Esophagus (tissue), 2 donors: ENCODE data around the gene CORO7. TPM values are rescaled to one million over a fixed set of nuclear protein-coding genes. Genes with fewer than 3 reads are reported as not detected.
A peak's percentile ranks its signal among the peaks of the same experiment; 100 is the strongest.

Experiments used
- H3K27ac ChIP-seq, 2 donors: one replicate each; pipeline ENCODE4 v1.5.1; 2013; ENCODE audit warnings: low read depth in 2 of 2, mild to moderate bottlenecking in 2 of 2, inconsistent platforms in 1 of 2, low read length in 1 of 2, moderate library complexity in 1 of 2
- H3K27me3 ChIP-seq, 2 donors: one replicate each; pipeline ENCODE4 v1.6.1; 2013; ENCODE audit warnings: low read length in 2 of 2, control low read depth in 1 of 2, mild to moderate bottlenecking in 1 of 2; ENCODE audit not compliant: insufficient read depth in 2 of 2, control insufficient read depth in 1 of 2
- H3K36me3 ChIP-seq, 2 donors: one replicate each; pipeline ENCODE4 v1.6.1; 2013; ENCODE audit warnings: low read length in 1 of 2; ENCODE audit not compliant: control insufficient read depth in 2 of 2, insufficient read depth in 2 of 2
- H3K4me1 ChIP-seq, 2 donors: one replicate each; pipeline ENCODE4 v1.6.1; 2013; ENCODE audit warnings: low read length in 1 of 2; ENCODE audit not compliant: control insufficient read depth in 2 of 2, insufficient read depth in 2 of 2
- H3K4me3 ChIP-seq, 2 donors: one replicate each; pipeline ENCODE4 v1.5.1; 2013; ENCODE audit warnings: low read length in 2 of 2, mild to moderate bottlenecking in 2 of 2, low read depth in 1 of 2, moderate library complexity in 1 of 2
- H3K9me3 ChIP-seq, 2 donors: one replicate each; pipeline ENCODE4 v1.6.1; 2013; ENCODE audit warnings: mild to moderate bottlenecking in 2 of 2, low read depth in 1 of 2, low read length in 1 of 2, moderate library complexity in 1 of 2; ENCODE audit not compliant: control insufficient read depth in 2 of 2, insufficient read depth in 1 of 2
- WGBS, 2 donors: extraction: QIAGEN DNeasy Blood & Tissue Kit; methylation state at CpG; one replicate each; pipeline ENCODE4 v1.1.7; 2013; 5-methylcytosine and 5-hydroxymethylcytosine counted together
- polyA plus RNA-seq, 2 donors: library from polyadenylated mRNA; stranded (reverse); fragments of 200-250 nt; gene quantifications; one replicate each; pipeline ENCODE4 v1.2.3, GENCODE V29; 2013
- donor health status: healthy with polysubstance abuse.
- donor health status: Bipolar disorder and iron deficiency.

Gene CORO7
- polyA plus RNA-seq, 2 donors = 11.6 to 12.8 TPM

GRCh38 chr16:4318967-4319366 lies 97.4 kb downstream of the CORO7 start:
- Histone ChIP-seq H3K4me3 (no peak overlapping the region), H3K27ac (peak overlapping the region in 1 of 2 donors; percentile 43), H3K4me1 (peaks cover 15 to 27% of the 10 kb centered on the region in 2 donors), H3K9me3 (no peaks in the 10 kb centered on the region), H3K36me3 (no peaks in the 10 kb centered on the region), H3K27me3 (peaks cover 0 to 2% of the 10 kb centered on the region in 2 donors)
- 73% methylated on average over 5 of the region's 5 CpGs for WGBS, 2 donors

GRCh38 chr16:4318451-4318910 lies 97.9 kb downstream of the CORO7 start:
- peaks cover 15 to 27% of the 10 kb centered on the region in 2 donors for H3K4me1 ChIP-seq
- H3K9me3 ChIP-seq = no peaks in the 10 kb centered on the region
- 60 to 70% methylated on average over 13 of the region's 13 CpGs for WGBS, 2 donors
- H3K4me3 ChIP-seq = no peak overlapping the region
- H3K27ac ChIP-seq = peak overlapping the region in 1 of 2 donors; percentile 11
- H3K27me3 ChIP-seq = peaks cover 0 to 2% of the 10 kb centered on the region in 2 donors
- no peaks in the 10 kb centered on the region for H3K36me3 ChIP-seq

- no peaks in the 10 kb centered on the region for H3K9me3 ChIP-seq
- peaks cover 0 to 2% of the 10 kb centered on the region in 2 donors for H3K27me3 ChIP-seq
- H3K27ac ChIP-seq = peak overlapping the region; percentile 62 to 81
- whole genome bisulfite sequencing, 2 donors = 55 to 58% methylated on average over 10 to 12 of the region's 12 CpGs
- H3K4me1 ChIP-seq = peaks cover 15 to 27% of the 10 kb centered on the region in 2 donors
- no peak overlapping the region for H3K4me3 ChIP-seq
- no peaks in the 10 kb centered on the region for H3K36me3 ChIP-seq
These were observed 98.6 kb downstream of the CORO7 start for GRCh38 chr16:4317532-4318450.

- Histone ChIP-seq H3K27me3 (peaks cover 0 to 2% of the 10 kb centered on the region in 2 donors), H3K36me3 (no peaks in the 10 kb centered on the region), H3K9me3 (no peaks in the 10 kb centered on the region), H3K27ac (peak overlapping the region; percentile 62 to 81), H3K4me1 (peaks cover 15 to 27% of the 10 kb centered on the region in 2 donors), H3K4me3 (peak overlapping the region; percentile 42 to 56)
- WGBS, 2 donors = 23 to 26% methylated on average over 15 to 20 of the region's 20 CpGs
These were observed 99.4 kb downstream of the CORO7 start for GRCh38 chr16:4316864-4317531.

- H3K9me3 ChIP-seq = no peaks in the 10 kb centered on the region
- peaks cover 15 to 27% of the 10 kb centered on the region in 2 donors for H3K4me1 ChIP-seq
- peak overlapping the region; percentile 62 to 81 for H3K27ac ChIP-seq
- H3K4me3 ChIP-seq = peak overlapping the region; percentile 42 to 56
- no peaks in the 10 kb centered on the region for H3K36me3 ChIP-seq
- H3K27me3 ChIP-seq = peaks cover 0 to 2% of the 10 kb centered on the region in 2 donors
- 0 to 1% methylated on average over 36 to 92 of the region's 93 CpGs for WGBS, 2 donors
These were observed 100.1 kb downstream of the CORO7 start for GRCh38 chr16:4316108-4316863.

- Histone ChIP-seq H3K27ac (peak within 1 kb of the TSS; percentile 72 to 81), H3K4me1 (peaks cover 10 to 23% of the 10 kb centered on the region in 2 donors), H3K9me3 (no peaks in the 10 kb centered on the region), H3K4me3 (peak within 1 kb of the TSS; percentile 56 to 57), H3K36me3 (no peaks in the 10 kb centered on the region), H3K27me3 (peaks cover 0 to 2% of the 10 kb centered on the region in 2 donors)
- 0 to 1% methylated on average over 50 to 85 of the region's 115 CpGs for WGBS, 2 donors
These were observed 100.9 kb downstream of the CORO7 start, which contains the start of gene GLIS2 for GRCh38 chr16:4315186-4316107. Gene GLIS2, plus strand, starts transcription at chr16:4316067. Its CDS starts 16,214 bp downstream, at chr16:4332281.

GRCh38 chr16:4314532-4315185 lies 101.7 kb downstream of the CORO7 start:
- Histone ChIP-seq H3K36me3 (no peaks in the 10 kb centered on the region), H3K9me3 (no peaks in the 10 kb centered on the region), H3K4me1 (peaks cover 3 to 15% of the 10 kb centered on the region in 2 donors), H3K27ac (peak overlapping the region; percentile 72 to 81), H3K27me3 (peaks cover 0 to 2% of the 10 kb centered on the region in 2 donors), H3K4me3 (peak overlapping the region; percentile 56 to 57)
- 3 to 4% methylated on average over 32 to 33 of the region's 33 CpGs for WGBS, 2 donors
